B cell (primary cell): Measurements from ENCODE around the gene LRRC3. TPM values are rescaled to one million over a fixed set of nuclear protein-coding genes. Genes with fewer than 3 reads are reported as not detected.

ENCODE experiments used
- ATAC-seq: fragments of 200-7000 bp; cut with Tn5 transposase; one replicate; pipeline ENCODE4 v1.10.0; 2021; ENCODE audit warnings: low read depth, mild to moderate bottlenecking, moderate number of reproducible peaks, moderate library complexity
- CTCF ChIA-PET: fragments of 350-600 bp; sonication (Branson Sonifier 250); formaldehyde crosslinking; loops from one replicate; lab custom pipeline; 2021; ENCODE audit warnings: antibody characterized with exemption, inconsistent platforms; lab: Charles Lee
- POLR2A ChIA-PET: fragments of 350-600 bp; sonication (Branson Sonifier 250); formaldehyde crosslinking; loops from one replicate; lab custom pipeline; 2021; ENCODE audit warnings: antibody characterized with exemption; lab: Charles Lee
- DNase-seq: peaks from one replicate; pipeline ENCODE4 v3.0.0; 2013
- H2AFZ ChIP-seq: 2 replicates; pipeline ENCODE4 v1.6.1; 2012; ENCODE audit warnings: mild to moderate bottlenecking, low read depth, low read length; ENCODE audit not compliant: insufficient read depth, poor library complexity, severe bottlenecking
- H3K27ac ChIP-seq, 2 donors: 1 replicate in 1 of 2; 2 replicates in 1 of 2; pipeline ENCODE4 v1.5.1; 2012 to 2013; ENCODE audit warnings: low read length in 2 of 2, mild to moderate bottlenecking in 2 of 2, moderate library complexity in 1 of 2
- H3K27me3 ChIP-seq, 4 experiments: fragments of 200-600 bp in 1 of 4; sonication (generic) in 1 of 4; replicated peaks in 1 of 4; 1 replicate in 2 of 4; 2 replicates in 2 of 4; pipeline versions ENCODE4 v1.6.1 to v1.7.0; 2013 to 2016; ENCODE audit warnings: low read length in 3 of 4, mild to moderate bottlenecking in 2 of 4, mixed read lengths in 1 of 4, moderate library complexity in 1 of 4; ENCODE audit not compliant: insufficient read depth in 4 of 4, control insufficient read depth in 3 of 4; ENCODE audit errors: control extremely low read depth in 1 of 4
- H3K36me3 ChIP-seq, 2 experiments: replicated peaks in 1 of 2; 1 replicate in 1 of 2; 2 replicates in 1 of 2; pipeline versions ENCODE4 v1.6.1 to v1.7.1; 2013; ENCODE audit warnings: low read length in 1 of 2; ENCODE audit not compliant: insufficient read depth in 2 of 2, control insufficient read depth in 1 of 2; ENCODE audit errors: control extremely low read depth in 1 of 2, extremely low read depth in 1 of 2
- H3K4me1 ChIP-seq, 2 donors: fragments of 200-600 bp in 1 of 2; sonication (generic) in 1 of 2; 1 replicate in 1 of 2; 2 replicates in 1 of 2; pipeline versions ENCODE4 v1.5.1 to v1.6.1; 2013 to 2017; ENCODE audit warnings: low read length in 2 of 2; ENCODE audit not compliant: control insufficient read depth in 2 of 2, insufficient read depth in 2 of 2
- H3K4me2 ChIP-seq: replicated peaks from 2 replicates; pipeline ENCODE3; 2012; ENCODE audit warnings: mild to moderate bottlenecking, low read depth, low read length; ENCODE audit not compliant: poor library complexity, severe bottlenecking
- H3K4me3 ChIP-seq, 5 experiments: fragments of 200-600 bp in 1 of 5; sonication (generic) in 1 of 5; 1 replicate in 3 of 5; 2 replicates in 2 of 5; pipeline versions ENCODE4 v1.5.1 to v1.7.0; 2011 to 2016; ENCODE audit warnings: low read length in 4 of 5, mild to moderate bottlenecking in 4 of 5, low read depth in 2 of 5, control low read depth in 1 of 5, moderate library complexity in 1 of 5; ENCODE audit not compliant: insufficient read depth in 1 of 5; ENCODE audit errors: control extremely low read depth in 1 of 5, extremely low read depth in 1 of 5
- H3K79me2 ChIP-seq: fragments of 200-600 bp; sonication (generic); one replicate; pipeline ENCODE4 v1.6.0; 2016; ENCODE audit warnings: low read length; ENCODE audit not compliant: control insufficient read depth, insufficient read depth
- H3K9ac ChIP-seq: fragments of 200-600 bp; sonication (generic); 2 replicates; pipeline ENCODE4 v1.6.1; 2017; ENCODE audit warnings: mild to moderate bottlenecking, low read length, moderate library complexity
- H3K9me3 ChIP-seq, 3 donors: one replicate each; pipeline versions ENCODE4 v1.6.1 to v1.7.1; 2013; ENCODE audit warnings: low read length in 2 of 3; ENCODE audit not compliant: control insufficient read depth in 2 of 3, insufficient read depth in 1 of 3; ENCODE audit errors: control extremely low read depth in 1 of 3
- H4K20me1 ChIP-seq: 2 replicates; pipeline ENCODE4 v1.6.0; 2012; ENCODE audit warnings: mild to moderate bottlenecking, low read length; ENCODE audit not compliant: insufficient read depth, control insufficient read depth, poor library complexity, severe bottlenecking
- H3K27ac Mint-ChIP-seq: one replicate; pipeline ENCODE4 v1.8.0; 2021; ENCODE audit warnings: mixed read lengths
- H3K27me3 Mint-ChIP-seq: one replicate; pipeline ENCODE4 v1.8.0; 2021; ENCODE audit warnings: mixed read lengths
- H3K4me1 Mint-ChIP-seq: one replicate; pipeline ENCODE4 v1.8.0; 2021; ENCODE audit warnings: mixed read lengths
- H3K4me3 Mint-ChIP-seq: one replicate; pipeline ENCODE4 v1.8.0; 2021; ENCODE audit warnings: mixed read lengths
- H3K9me3 Mint-ChIP-seq: one replicate; pipeline ENCODE4 v1.8.0; 2022; ENCODE audit warnings: mixed read lengths; ENCODE audit not compliant: insufficient read depth
- CTCF ChIP-seq: fragments of 200-600 bp; IDR thresholded peaks from one replicate; pipeline ENCODE4 v1.8.0; 2022; ENCODE audit warnings: antibody characterized with exemption, mild to moderate bottlenecking
- EZH2 ChIP-seq: IDR thresholded peaks from 2 replicates; pipeline ENCODE4 v1.6.1; 2012; ENCODE audit warnings: borderline replicate concordance, low read depth, mild to moderate bottlenecking, moderate library complexity, low read length; ENCODE audit not compliant: insufficient read depth, poor library complexity, severe bottlenecking
- WGBS: methylation state at CpG from one replicate; pipeline ENCODE4 v1.1.5; 2013; ENCODE audit warnings: missing lambda C conversion rate; ENCODE audit not compliant: insufficient coverage; 5-methylcytosine and 5-hydroxymethylcytosine counted together
- intact Hi-C: fragments of 100-400 bp; cut with micrococcal nuclease; formaldehyde crosslinking; loops from one replicate; pipeline ENCODE4 v1.10.0; 2022
- polyA plus RNA-seq: library from polyadenylated mRNA; depleted of rRNA; stranded (reverse); fragments of >200 nt; gene quantifications from 2 replicates; pipeline ENCODE4 v1.2.3, GENCODE V29; 2012
- total RNA-seq, 2 donors: library from RNA; stranded (reverse); fragments of 120-200 nt in 1 of 2; gene quantifications; 1 replicate in 1 of 2; 2 replicates in 1 of 2; pipeline versions ENCODE4 v1.2.3 to v1.2.4, GENCODE V29; 2013 to 2022

Gene LRRC3
- total and polyA plus RNA-seq, 2 donors (not counting 1 experiment from before 2014, with no cell fraction given), result 0.46 to 3.3 TPM

- Mint-ChIP-seq H3K27me3 (no peaks in the 10 kb centered on the region), H3K27ac (no peak overlapping the region), H3K4me1 (no peaks in the 10 kb centered on the region), H3K9me3 (no peaks in the 10 kb centered on the region), H3K4me3 (no peak overlapping the region)
- Histone ChIP-seq H2AFZ (no peak overlapping the region), H3K27ac (no peak overlapping the region), H3K36me3 (peaks cover 0 to 6% of the 10 kb centered on the region in 2 experiments), H3K9ac (no peak overlapping the region), H3K4me1 (no peaks in the 10 kb centered on the region), H4K20me1 (no peaks in the 10 kb centered on the region), H3K4me3 (no peak overlapping the region), H3K79me2 (no peaks in the 10 kb centered on the region), H3K4me2 (no peak overlapping the region), H3K9me3 (no peaks in the 10 kb centered on the region), H3K27me3 (no peaks in the 10 kb centered on the region)
- DNase-seq, result no peak
- POLR2A ChIA-PET, result no interaction called here
- CTCF ChIA-PET, result interaction anchor here (0.6 kb wide), 1 partner anchor 1496 kb away, joined by 4 read pairs; no protein-coding TSS in a partner anchor
- no peak for ATAC-seq
- TF ChIP-seq CTCF (no peak), EZH2 (no peak)
- intact Hi-C loops, result no loop called here
- WGBS, result 89% methylated on average over 13 of the region's 18 CpGs
These were observed 18.4 kb upstream of the LRRC3 start for GRCh38 chr21:44436958-44437357.

- H3K79me2 ChIP-seq, result no peaks in the 10 kb centered on the region
- intact Hi-C loops, result no loop called here
- ATAC-seq (no peak), DNase-seq (no peak)
- H3K27me3 Mint-ChIP-seq, result no peaks in the 10 kb centered on the region
- H3K4me2 ChIP-seq, result no peak overlapping the region
- no peak for TF ChIP-seq CTCF
- TF ChIP-seq EZH2, result no peak
- H3K9me3 ChIP-seq, result no peaks in the 10 kb centered on the region
- H3K4me3 Mint-ChIP-seq, result no peak overlapping the region
- POLR2A ChIA-PET, result no interaction called here
- WGBS, result 90% methylated on average over 4 of the region's 5 CpGs
- no peak overlapping the region for H3K27ac Mint-ChIP-seq
- no peaks in the 10 kb centered on the region for H3K4me1 Mint-ChIP-seq
- H3K9ac ChIP-seq, result no peak overlapping the region
- H3K27ac ChIP-seq, result no peak overlapping the region
- H3K36me3 ChIP-seq, result peaks cover 0 to 6% of the 10 kb centered on the region in 2 experiments
- H4K20me1 ChIP-seq, result no peaks in the 10 kb centered on the region
- no peak overlapping the region for H3K4me3 ChIP-seq
- no peaks in the 10 kb centered on the region for H3K9me3 Mint-ChIP-seq
- H3K4me1 ChIP-seq, result no peaks in the 10 kb centered on the region
- H3K27me3 ChIP-seq, result no peaks in the 10 kb centered on the region
- CTCF ChIA-PET, result interaction anchor here (0.6 kb wide), 1 partner anchor 52 kb away, joined by 3 read pairs; no protein-coding TSS in a partner anchor
- H2AFZ ChIP-seq, result no peak overlapping the region
These were observed 18.0 kb upstream of the LRRC3 start for GRCh38 chr21:44437371-44437695.
